Colonic mucosa (tissue), 4 donors: ENCODE data around the gene RAI14. TPM values are rescaled to one million over a fixed set of nuclear protein-coding genes. Genes with fewer than 3 reads are reported as not detected.

ENCODE experiments used
- DNase-seq: peaks from one replicate; pipeline ENCODE4 v3.0.0-alpha.2; 2020
- H3K27ac ChIP-seq: fragments of 200-600 bp; one replicate; pipeline ENCODE4 v1.8.0; 2021
- H3K27me3 ChIP-seq: fragments of 200-600 bp; one replicate; pipeline ENCODE4 v1.8.0; 2021
- H3K36me3 ChIP-seq: fragments of 200-600 bp; one replicate; pipeline ENCODE4 v1.8.0; 2021
- H3K4me1 ChIP-seq: fragments of 200-600 bp; one replicate; pipeline ENCODE4 v1.8.0; 2021; ENCODE audit warnings: mild to moderate bottlenecking
- H3K4me3 ChIP-seq: fragments of 200-600 bp; one replicate; pipeline ENCODE4 v1.8.0; 2021
- H3K9ac ChIP-seq, 2 donors: one replicate each; pipeline ENCODE4 v1.7.0; 2013; ENCODE audit warnings: control low read depth in 2 of 2, low read depth in 2 of 2, low read length in 2 of 2
- H3K9me3 ChIP-seq: fragments of 200-600 bp; one replicate; pipeline ENCODE4 v1.8.0; 2021
- CTCF ChIP-seq: fragments of 200-600 bp; IDR thresholded peaks from one replicate; pipeline ENCODE4 v1.8.0; 2022; ENCODE audit warnings: antibody characterized with exemption, mild to moderate bottlenecking
- intact Hi-C: fragments of 100-400 bp; cut with DNase I; formaldehyde crosslinking; loops from one replicate; pipeline ENCODE4 v1.14.1; 2022
- total RNA-seq, 2 donors: library from RNA; stranded (reverse); fragmentation: NEBNext Ultra II Directional in 1 of 2; extraction: Animal tissue kit (Norgen Biotek cat#: 25700) in 1 of 2; gene quantifications; one replicate each; pipeline ENCODE4 v1.2.1, GENCODE V29; 2021
- donor health status: healthy.
- donor health status: DM: no; HTN: no; CAD: no.
- donor health status: DM: no; HTN: no; CAD: no.

Gene RAI14
- total RNA-seq, 2 donors from 2014 or later = 15.9 to 25.7 TPM

DNA sequence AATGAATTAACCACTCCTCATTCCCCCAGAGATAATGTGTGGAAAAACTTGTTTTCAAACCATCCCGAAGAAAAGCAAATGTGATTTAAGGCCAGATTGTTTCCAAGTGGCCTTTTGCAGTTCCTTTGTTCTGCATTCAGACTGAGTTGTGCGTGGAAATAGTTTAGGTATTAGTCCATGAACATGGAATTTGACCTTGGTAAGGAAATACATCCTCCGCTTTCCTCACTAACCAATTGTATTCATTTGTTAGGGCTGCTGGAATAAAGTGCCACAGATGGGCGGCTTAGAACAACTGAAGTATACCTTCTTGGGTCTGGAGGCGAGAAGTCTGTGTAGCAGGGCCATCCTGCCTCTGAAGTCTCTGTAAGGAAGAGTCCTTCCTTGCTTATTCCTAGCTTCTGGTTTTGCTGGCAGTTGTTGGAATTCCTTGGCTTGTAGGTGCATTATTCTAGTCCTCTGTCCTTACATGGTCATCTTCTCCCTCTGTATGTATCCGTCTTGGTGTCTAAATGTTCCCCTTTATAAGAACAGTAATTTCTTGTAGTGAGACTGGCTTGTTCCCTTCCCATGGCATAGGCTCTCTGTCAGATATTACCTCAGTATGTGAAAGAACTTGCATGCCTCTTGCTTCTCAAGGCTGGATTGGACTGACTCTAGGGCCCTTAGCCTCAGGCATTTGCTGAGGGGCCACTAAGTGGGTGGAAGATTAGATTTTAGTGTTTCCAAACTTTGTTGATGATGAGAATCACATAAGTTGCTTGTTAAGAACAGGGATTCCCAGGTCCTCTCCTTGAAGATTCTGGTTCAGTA lies 53.9 kb downstream of the RAI14 start:
- TF ChIP-seq CTCF = no peak
- no peak overlapping the region for H3K4me3 ChIP-seq
- no peaks in the 10 kb centered on the region for H3K9me3 ChIP-seq
- no peak for DNase-seq
- H3K36me3 ChIP-seq = no peaks in the 10 kb centered on the region
- intact Hi-C loops = no loop called here
- no peak overlapping the region for H3K9ac ChIP-seq
- H3K4me1 ChIP-seq = no peaks in the 10 kb centered on the region
- H3K27me3 ChIP-seq = no peaks in the 10 kb centered on the region
- no peak overlapping the region for H3K27ac ChIP-seq

- DNase-seq = no peak
- no peaks in the 10 kb centered on the region for H3K4me1 ChIP-seq
- no peak for TF ChIP-seq CTCF
- no peaks in the 10 kb centered on the region for H3K36me3 ChIP-seq
- H3K4me3 ChIP-seq = no peak overlapping the region
- H3K27me3 ChIP-seq = no peaks in the 10 kb centered on the region
- no peak overlapping the region for H3K27ac ChIP-seq
- no peak overlapping the region for H3K9ac ChIP-seq
- intact Hi-C loops = no loop called here
- no peaks in the 10 kb centered on the region for H3K9me3 ChIP-seq
These were observed 56.4 kb downstream of the RAI14 start for GRCh38 chr5:34712565-34712964.

DNA sequence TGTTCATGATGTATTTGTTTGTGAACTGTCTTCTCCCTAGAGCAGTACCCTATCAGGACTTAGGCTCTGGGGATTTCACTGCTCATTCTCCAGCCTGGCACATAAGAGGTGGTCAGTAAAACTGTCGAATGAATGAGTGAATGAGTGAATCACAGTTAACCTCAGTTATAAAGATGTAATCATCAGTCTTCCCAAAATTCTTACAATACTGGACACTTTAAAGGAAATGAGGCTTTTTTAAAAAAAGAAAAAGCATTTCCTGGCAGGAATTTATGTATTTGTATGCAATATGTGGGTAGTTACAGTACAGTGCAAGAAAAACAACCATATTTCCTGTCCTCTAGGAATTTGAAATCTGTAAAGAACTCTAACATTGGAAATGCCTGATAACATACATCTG lies 59.6 kb downstream of the RAI14 start:
- Histone ChIP-seq H3K4me1 (no peaks in the 10 kb centered on the region), H3K4me3 (no peak overlapping the region), H3K27ac (no peak overlapping the region), H3K9ac (no peak overlapping the region), H3K27me3 (no peaks in the 10 kb centered on the region), H3K9me3 (no peaks in the 10 kb centered on the region), H3K36me3 (no peaks in the 10 kb centered on the region)
- no peak for DNase-seq
- no peak for TF ChIP-seq CTCF
- intact Hi-C loops = no loop called here

- Histone ChIP-seq H3K9me3 (no peaks in the 10 kb centered on the region), H3K27me3 (no peaks in the 10 kb centered on the region), H3K4me3 (no peak overlapping the region), H3K4me1 (no peaks in the 10 kb centered on the region), H3K9ac (no peak overlapping the region), H3K36me3 (no peaks in the 10 kb centered on the region), H3K27ac (no peak overlapping the region)
- no peak for TF ChIP-seq CTCF
- intact Hi-C loops = no loop called here
- no peak for DNase-seq
These were observed 60.9 kb downstream of the RAI14 start for GRCh38 chr5:34716986-34717385.

DNA sequence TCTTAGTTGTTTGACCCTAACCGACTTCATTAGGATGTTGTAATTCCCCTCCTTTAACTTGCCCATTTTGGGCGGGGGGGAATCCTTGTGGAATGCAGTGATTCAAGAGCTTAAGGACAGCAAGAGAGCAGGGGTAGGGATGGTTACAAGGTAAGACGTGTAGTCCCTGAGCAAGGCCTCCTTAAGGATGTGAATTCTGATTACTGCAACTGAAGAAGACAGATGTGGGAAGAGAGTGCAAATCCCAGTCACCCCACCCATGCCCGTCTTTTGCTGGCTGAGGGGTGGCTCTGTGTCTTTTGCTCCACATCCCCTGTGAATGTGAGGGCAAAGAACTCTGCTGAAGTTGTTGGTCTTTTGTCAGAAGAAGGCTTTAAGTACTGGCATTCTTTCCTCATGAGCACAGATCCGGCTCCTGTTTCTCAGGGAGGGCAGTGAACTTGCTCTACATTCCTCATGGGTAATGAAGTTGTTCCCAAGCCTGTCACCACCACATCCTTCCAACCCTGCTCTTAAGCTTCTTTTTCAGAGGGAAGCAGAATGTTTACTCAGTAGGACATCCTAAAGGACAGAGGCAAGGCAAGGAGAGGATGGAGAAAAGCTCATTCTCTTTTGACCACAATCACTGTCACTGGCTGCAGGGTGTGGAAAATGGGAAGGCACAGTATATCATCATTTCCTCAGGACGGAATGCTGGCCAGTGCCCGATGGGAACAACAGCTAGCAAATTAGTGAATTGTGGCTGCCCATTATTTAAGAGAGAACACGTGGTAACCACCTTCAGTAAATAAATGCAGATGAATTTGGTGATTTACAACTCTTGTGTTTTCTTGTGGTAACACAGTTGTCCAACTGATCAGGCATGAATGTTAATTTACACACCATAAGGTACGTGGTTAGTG lies 61.5 kb downstream of the RAI14 start:
- H3K27ac ChIP-seq = no peak overlapping the region
- H3K27me3 ChIP-seq = no peaks in the 10 kb centered on the region
- no peak overlapping the region for H3K9ac ChIP-seq
- no peak overlapping the region for H3K4me3 ChIP-seq
- H3K36me3 ChIP-seq = no peaks in the 10 kb centered on the region
- H3K9me3 ChIP-seq = no peaks in the 10 kb centered on the region
- DNase-seq = no peak
- TF ChIP-seq CTCF = no peak
- no peaks in the 10 kb centered on the region for H3K4me1 ChIP-seq
- intact Hi-C loops = no loop called here
